ENCODE data around the gene GAK. TPM values are rescaled to one million over a fixed set of nuclear protein-coding genes. Genes with fewer than 3 reads are reported as not detected.

The GAK gene
- polyA plus RNA-seq, 1 experiment, result 17.0 TPM

DNA sequence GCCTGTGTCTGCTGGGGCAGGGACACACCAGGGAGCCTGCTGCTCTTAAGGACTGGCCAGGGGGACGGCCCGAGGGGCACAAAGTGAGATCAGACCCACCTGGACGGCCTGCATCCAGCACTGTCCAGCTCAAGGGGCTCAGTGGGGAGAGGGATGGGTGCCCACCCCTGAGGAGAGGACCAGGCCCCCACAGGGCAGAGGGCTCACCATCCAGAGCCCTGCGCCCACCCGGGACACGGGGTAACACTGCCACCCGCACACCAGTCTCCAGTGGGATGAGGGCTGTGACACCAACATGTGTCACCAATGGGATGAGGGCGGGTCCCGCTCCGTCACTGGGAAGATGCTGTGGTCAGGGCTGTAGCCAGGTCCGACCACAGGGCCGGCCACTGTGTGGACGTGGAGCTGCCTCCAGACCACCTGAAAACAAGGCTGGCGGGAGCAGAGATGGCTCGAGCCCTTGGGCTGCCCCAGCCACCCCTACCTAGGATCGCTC, 28.1 kb upstream of the GAK start:
- Histone ChIP-seq H3K9me3 (ENCODE audit: control insufficient read depth, insufficient read depth, low read length) (no peaks in the 10 kb centered on the region; the same call in 1 of the 2 replicates), H3K27me3 (ENCODE audit: control insufficient read depth, insufficient read depth, low read length) (no peaks in the 10 kb centered on the region), H3K4me3 (ENCODE audit: low read depth, low read length) (no peak overlapping the region), H3K27ac (ENCODE audit: low read depth, low read length) (no peak overlapping the region)
- DNase-seq (ENCODE audit: low read depth, low spot score), result no peak
- TF ChIP-seq, protein P1, sequence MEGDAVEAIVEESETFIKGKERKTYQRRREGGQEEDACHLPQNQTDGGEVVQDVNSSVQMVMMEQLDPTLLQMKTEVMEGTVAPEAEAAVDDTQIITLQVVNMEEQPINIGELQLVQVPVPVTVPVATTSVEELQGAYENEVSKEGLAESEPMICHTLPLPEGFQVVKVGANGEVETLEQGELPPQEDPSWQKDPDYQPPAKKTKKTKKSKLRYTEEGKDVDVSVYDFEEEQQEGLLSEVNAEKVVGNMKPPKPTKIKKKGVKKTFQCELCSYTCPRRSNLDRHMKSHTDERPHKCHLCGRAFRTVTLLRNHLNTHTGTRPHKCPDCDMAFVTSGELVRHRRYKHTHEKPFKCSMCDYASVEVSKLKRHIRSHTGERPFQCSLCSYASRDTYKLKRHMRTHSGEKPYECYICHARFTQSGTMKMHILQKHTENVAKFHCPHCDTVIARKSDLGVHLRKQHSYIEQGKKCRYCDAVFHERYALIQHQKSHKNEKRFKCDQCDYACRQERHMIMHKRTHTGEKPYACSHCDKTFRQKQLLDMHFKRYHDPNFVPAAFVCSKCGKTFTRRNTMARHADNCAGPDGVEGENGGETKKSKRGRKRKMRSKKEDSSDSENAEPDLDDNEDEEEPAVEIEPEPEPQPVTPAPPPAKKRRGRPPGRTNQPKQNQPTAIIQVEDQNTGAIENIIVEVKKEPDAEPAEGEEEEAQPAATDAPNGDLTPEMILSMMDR (IDR thresholded peaks at IDR 0.05; ENCODE audit: low read depth, low read length), result no peak
- CTCF ChIA-PET, result no interaction called here
- POLR2A ChIA-PET, result no interaction called here

DNA sequence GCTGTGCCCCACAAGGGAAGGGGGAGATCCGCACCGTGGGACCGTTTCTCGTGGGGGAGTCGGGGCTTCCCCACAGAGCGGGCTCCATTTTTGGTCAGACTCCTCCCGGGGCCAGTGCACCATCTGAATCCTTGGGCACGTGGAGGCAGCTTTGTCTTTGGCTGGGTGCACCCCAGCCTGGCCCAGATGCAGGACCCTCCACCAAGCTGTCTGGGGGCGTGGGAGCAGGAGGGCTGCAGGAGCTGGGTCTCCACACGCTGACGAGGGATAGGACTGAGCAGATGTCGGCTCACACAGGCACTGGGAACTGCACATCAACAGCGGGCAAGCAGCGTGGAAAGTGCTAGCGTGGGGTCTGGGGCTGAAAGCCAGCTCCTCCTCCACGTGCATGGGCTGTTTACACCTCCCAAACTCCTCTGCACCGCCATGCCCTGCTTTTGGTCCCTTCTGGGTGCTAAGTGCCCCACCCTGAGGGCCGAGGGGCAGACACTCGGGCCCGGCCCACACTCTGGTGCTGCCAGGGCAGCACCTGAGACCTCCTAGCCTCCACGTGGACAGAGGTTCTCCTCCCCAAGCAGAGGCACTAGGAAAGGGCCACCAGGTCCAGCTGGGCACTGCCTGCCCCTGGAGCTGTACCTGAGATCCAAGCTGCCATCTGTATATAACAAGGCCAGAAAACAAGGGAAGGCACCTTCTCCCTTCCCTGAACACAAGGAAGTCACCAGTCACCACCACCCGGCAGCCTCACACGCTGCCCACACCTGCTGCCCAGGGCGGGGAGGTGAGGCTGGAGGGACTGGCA, 27.4 kb upstream of the GAK start:
- TF ChIP-seq, protein P1 (IDR thresholded peaks at IDR 0.05; ENCODE audit: low read depth, low read length), result no peak
- ChIA-PET CTCF (no interaction called here), POLR2A (no interaction called here)

DNA sequence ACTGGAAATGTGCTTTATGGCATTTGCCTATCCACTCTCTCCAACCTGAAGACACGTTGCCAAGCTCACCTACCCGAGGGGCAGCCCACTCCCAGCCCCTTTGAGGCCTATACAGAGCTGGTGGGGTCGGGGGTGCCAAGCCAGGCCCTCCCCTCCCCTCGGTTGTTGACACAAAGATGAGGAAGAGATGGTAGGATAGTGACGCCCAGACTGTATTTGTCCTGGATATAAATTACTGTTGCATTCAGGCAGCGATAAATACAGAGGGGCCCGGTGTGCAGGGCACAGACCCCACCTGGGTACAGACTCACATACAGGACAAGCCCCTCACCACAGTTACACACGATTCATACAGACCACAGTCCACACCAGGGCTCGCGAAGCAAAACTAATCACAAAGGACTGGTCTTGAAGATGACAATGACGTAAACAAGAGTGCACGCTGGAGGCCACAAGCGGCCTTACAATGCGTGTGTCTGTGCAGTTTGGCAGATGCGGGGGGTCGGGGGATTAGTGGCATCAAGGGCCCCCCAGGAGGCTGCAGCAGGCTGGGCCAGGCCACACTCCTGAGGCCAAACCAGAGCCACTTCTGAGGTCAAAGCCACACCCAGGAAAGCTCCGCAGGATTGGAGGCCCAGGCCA, 26.7 kb upstream of the GAK start:
- no peak overlapping the region for H3K4me3 ChIP-seq (ENCODE audit: low read depth, low read length)
- DNase-seq (ENCODE audit: low read depth, low spot score), result no peak
- POLR2A ChIA-PET, result no interaction called here
- CTCF ChIA-PET, result no interaction called here
- H3K27ac ChIP-seq (ENCODE audit: low read depth, low read length), result no peak overlapping the region
- H3K9me3 ChIP-seq (ENCODE audit: control insufficient read depth, insufficient read depth, low read length), result no peaks in the 10 kb centered on the region; the same call in 1 of the 2 replicates
- TF ChIP-seq, protein P1 (IDR thresholded peaks at IDR 0.05; ENCODE audit: low read depth, low read length), result no peak
- no peaks in the 10 kb centered on the region for H3K27me3 ChIP-seq (ENCODE audit: control insufficient read depth, insufficient read depth, low read length)

More for the DNA sequence above, 27.4 kb upstream of the GAK start:
- Histone ChIP-seq H3K4me3 (ENCODE audit: low read depth, low read length) (no peak overlapping the region), H3K27ac (ENCODE audit: low read depth, low read length) (no peak overlapping the region), H3K9me3 (ENCODE audit: control insufficient read depth, insufficient read depth, low read length) (no peaks in the 10 kb centered on the region; the same call in 1 of the 2 replicates), H3K27me3 (ENCODE audit: control insufficient read depth, insufficient read depth, low read length) (no peaks in the 10 kb centered on the region)
- DNase-seq (ENCODE audit: low read depth, low spot score), result no peak

DNA sequence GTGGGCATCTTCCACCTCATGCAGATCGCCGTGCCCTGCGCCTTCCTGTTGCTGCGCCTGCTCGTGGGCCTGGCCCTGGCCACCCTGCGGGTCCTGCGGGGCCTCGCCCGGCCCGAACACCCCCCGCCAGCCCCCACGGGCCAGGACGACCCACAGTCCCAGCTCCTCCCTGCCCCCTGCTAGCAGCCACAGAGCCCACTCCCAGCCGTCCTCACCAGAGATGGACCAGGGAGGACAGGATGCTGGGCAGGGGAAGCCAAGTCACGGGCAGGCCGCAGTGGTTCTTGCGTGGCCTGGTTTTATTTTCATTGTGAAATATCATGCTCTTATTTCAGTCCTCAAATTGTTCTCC, 26.2 kb upstream of the GAK start:
- TF ChIP-seq, protein P1 (IDR thresholded peaks at IDR 0.05; ENCODE audit: low read depth, low read length), result no peak
- CTCF ChIA-PET, result no interaction called here
- POLR2A ChIA-PET, result no interaction called here
- no peak for DNase-seq (ENCODE audit: low read depth, low spot score)
- Histone ChIP-seq H3K27me3 (ENCODE audit: control insufficient read depth, insufficient read depth, low read length) (no peaks in the 10 kb centered on the region), H3K4me3 (ENCODE audit: low read depth, low read length) (no peak overlapping the region), H3K27ac (ENCODE audit: low read depth, low read length) (no peak overlapping the region), H3K9me3 (ENCODE audit: control insufficient read depth, insufficient read depth, low read length) (no peaks in the 10 kb centered on the region; the same call in 1 of the 2 replicates)
